Osteoblast (primary cell): Measurements from ENCODE around the gene ADO. TPM values are rescaled to one million over a fixed set of nuclear protein-coding genes. Genes with fewer than 3 reads are reported as not detected.

Experiments
- DNase-seq: peaks from one replicate; pipeline ENCODE4 v3.0.0; 2011; ENCODE audit warnings: low spot score, mixed read lengths; ENCODE audit not compliant: insufficient read length; ENCODE audit errors: missing footprints
- H2AFZ ChIP-seq: 2 replicates; pipeline ENCODE4 v1.6.0; 2011; ENCODE audit warnings: mild to moderate bottlenecking, low read length
- H3K27ac ChIP-seq: 2 replicates; pipeline ENCODE4 v1.5.1; 2011; ENCODE audit warnings: mild to moderate bottlenecking, low read depth, low read length, moderate library complexity
- H3K27me3 ChIP-seq: 2 replicates; pipeline ENCODE4 v1.6.0; 2012; ENCODE audit warnings: mild to moderate bottlenecking, control low read depth, inconsistent platforms, low read length, moderate library complexity; ENCODE audit not compliant: insufficient read depth
- H3K36me3 ChIP-seq: 2 replicates; pipeline ENCODE4 v1.5.1; 2011; ENCODE audit warnings: mild to moderate bottlenecking, low read length, control low read depth, moderate library complexity; ENCODE audit not compliant: insufficient read depth
- H3K4me1 ChIP-seq: 2 replicates; pipeline ENCODE4 v1.5.1; 2011; ENCODE audit warnings: mild to moderate bottlenecking, low read length, control low read depth, moderate library complexity; ENCODE audit not compliant: insufficient read depth
- H3K4me2 ChIP-seq: 2 replicates; pipeline ENCODE4 v1.6.0; 2011; ENCODE audit warnings: mild to moderate bottlenecking, low read length; ENCODE audit not compliant: insufficient read depth
- H3K4me3 ChIP-seq: fragments of 200-600 bp; sonication (generic); 3 replicates; pipeline ENCODE4 v1.5.1; 2012; ENCODE audit warnings: mild to moderate bottlenecking, low read length, inconsistent platforms; ENCODE audit not compliant: insufficient read depth
- H3K79me2 ChIP-seq: 2 replicates; pipeline ENCODE4 v1.6.0; 2012; ENCODE audit warnings: mild to moderate bottlenecking, low read length, control low read depth, inconsistent platforms; ENCODE audit not compliant: insufficient read depth
- H3K9me3 ChIP-seq: 2 replicates; pipeline ENCODE4 v1.5.1; 2011; ENCODE audit warnings: low read depth, low read length, control low read depth
- H4K20me1 ChIP-seq: 2 replicates; pipeline ENCODE4 v1.6.0; 2012; ENCODE audit warnings: mild to moderate bottlenecking, low read length, control low read depth; ENCODE audit not compliant: insufficient read depth
- total RNA-seq: library from RNA; depleted of rRNA; stranded (reverse); fragments of >200 nt; gene quantifications from 2 replicates; pipeline ENCODE4 v1.2.3, GENCODE V29; 2012
- TF ChIP-seq, protein P1 (sequence below): IDR thresholded peaks from 2 replicates; pipeline ENCODE4 v1.5.1; 2011; ENCODE audit warnings: mild to moderate bottlenecking, low read depth, low read length, moderate library complexity; ENCODE audit errors: extremely low read depth

ADO gene
- total RNA-seq, 1 donor, result 29.3 TPM

GRCh38 chr10:62853710-62854109 lies 49.2 kb downstream of the ADO start:
- peak overlapping the region; percentile 29 for H3K4me2 ChIP-seq

DNA sequence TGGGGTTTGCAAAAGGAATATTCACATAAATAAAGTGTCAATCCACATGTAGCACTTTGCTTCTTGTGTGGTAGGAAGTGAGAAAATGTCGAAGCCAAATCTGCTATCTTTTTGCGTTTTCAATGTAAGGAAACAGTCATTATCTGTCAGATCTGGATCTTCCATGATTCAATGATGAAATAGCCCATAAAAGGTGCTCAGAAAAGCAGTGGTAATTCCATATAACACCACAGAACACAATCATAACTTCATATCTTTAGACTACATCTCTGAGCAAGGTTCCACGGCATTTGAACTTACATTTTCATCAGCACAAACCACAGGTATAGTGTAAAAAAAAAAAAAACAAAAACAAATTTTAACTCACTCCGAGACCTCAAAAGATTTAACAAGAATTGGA lies 51.5 kb downstream of the ADO start:
- H3K4me3 ChIP-seq, result no peak overlapping the region
- no peaks in the 10 kb centered on the region for H4K20me1 ChIP-seq
- TF ChIP-seq, protein P1, sequence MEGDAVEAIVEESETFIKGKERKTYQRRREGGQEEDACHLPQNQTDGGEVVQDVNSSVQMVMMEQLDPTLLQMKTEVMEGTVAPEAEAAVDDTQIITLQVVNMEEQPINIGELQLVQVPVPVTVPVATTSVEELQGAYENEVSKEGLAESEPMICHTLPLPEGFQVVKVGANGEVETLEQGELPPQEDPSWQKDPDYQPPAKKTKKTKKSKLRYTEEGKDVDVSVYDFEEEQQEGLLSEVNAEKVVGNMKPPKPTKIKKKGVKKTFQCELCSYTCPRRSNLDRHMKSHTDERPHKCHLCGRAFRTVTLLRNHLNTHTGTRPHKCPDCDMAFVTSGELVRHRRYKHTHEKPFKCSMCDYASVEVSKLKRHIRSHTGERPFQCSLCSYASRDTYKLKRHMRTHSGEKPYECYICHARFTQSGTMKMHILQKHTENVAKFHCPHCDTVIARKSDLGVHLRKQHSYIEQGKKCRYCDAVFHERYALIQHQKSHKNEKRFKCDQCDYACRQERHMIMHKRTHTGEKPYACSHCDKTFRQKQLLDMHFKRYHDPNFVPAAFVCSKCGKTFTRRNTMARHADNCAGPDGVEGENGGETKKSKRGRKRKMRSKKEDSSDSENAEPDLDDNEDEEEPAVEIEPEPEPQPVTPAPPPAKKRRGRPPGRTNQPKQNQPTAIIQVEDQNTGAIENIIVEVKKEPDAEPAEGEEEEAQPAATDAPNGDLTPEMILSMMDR, result no peak
- H3K4me1 ChIP-seq, result peaks cover 2% of the 10 kb centered on the region
- H3K27ac ChIP-seq, result no peak overlapping the region
- no peaks in the 10 kb centered on the region for H3K36me3 ChIP-seq
- no peak overlapping the region for H2AFZ ChIP-seq
- no peaks in the 10 kb centered on the region for H3K79me2 ChIP-seq
- no peak overlapping the region for H3K4me2 ChIP-seq
- DNase-seq, result no peak
- H3K27me3 ChIP-seq, result peaks cover 16% of the 10 kb centered on the region
- H3K9me3 ChIP-seq, result no peaks in the 10 kb centered on the region

More at GRCh38 chr10:62853710-62854109, 49.2 kb downstream of the ADO start:
- TF ChIP-seq, protein P1, result no peak
- no peak for DNase-seq
- Histone ChIP-seq H3K27me3 (peaks cover 18% of the 10 kb centered on the region), H3K27ac (no peak overlapping the region), H3K4me3 (no peak overlapping the region), H3K79me2 (no peaks in the 10 kb centered on the region), H4K20me1 (no peaks in the 10 kb centered on the region), H3K36me3 (no peaks in the 10 kb centered on the region), H2AFZ (peak overlapping the region; percentile 37), H3K9me3 (no peaks in the 10 kb centered on the region), H3K4me1 (no peaks in the 10 kb centered on the region)

Other genes starting within 250 kb of the ADO start
- 2.4 and 3.6 TPM in 2 replicates for gene EGR2, start 11.6 kb downstream of the ADO start, total RNA-seq